ENCODE results near the gene MRPL42.
"Not testable (repeated sequence)": the region's sequence is repeated elsewhere in the genome, so short reads cannot be mapped to it uniquely, and the experiment has no call there.

MRPL42 gene

GRCh38 chr12:93550748-93551611 is 83.7 kb downstream of the MRPL42 start:
- no peak for DNase-seq

- no peak for DNase-seq
Observed at GRCh38 chr12:93552427-93552826, 85.1 kb downstream of the MRPL42 start.

- DNase-seq: not testable (repeated sequence)
Observed at GRCh38 chr12:93557879-93558278, 90.6 kb downstream of the MRPL42 start.

- not testable (repeated sequence) for DNase-seq
Observed at GRCh38 chr12:93558685-93559084, 91.4 kb downstream of the MRPL42 start.

- DNase-seq: no peak
Observed at GRCh38 chr12:93563807-93564538, 96.7 kb downstream of the MRPL42 start.

GRCh38 chr12:93565760-93566159 is 98.4 kb downstream of the MRPL42 start:
- DNase-seq: no peak
